Kidney epithelial cell (primary cell): Measurements from ENCODE around the gene KLF2. TPM values are rescaled to one million over a fixed set of nuclear protein-coding genes. Genes with fewer than 3 reads are reported as not detected.

Experiments used
- DNase-seq: peaks from one replicate; pipeline ENCODE4 v3.0.0-alpha.2; 2010; ENCODE audit warnings: low read depth
- H3K27me3 ChIP-seq: 2 replicates; pipeline ENCODE4 v1.6.0; 2011; ENCODE audit warnings: low read length; ENCODE audit not compliant: control insufficient read depth, insufficient read depth
- H3K36me3 ChIP-seq: 2 replicates; pipeline ENCODE4 v1.5.1; 2011; ENCODE audit warnings: low read length; ENCODE audit not compliant: control insufficient read depth, insufficient read depth
- H3K4me3 ChIP-seq: 2 replicates; pipeline ENCODE4 v1.5.1; 2011; ENCODE audit warnings: low read depth, mild to moderate bottlenecking, control low read depth, low read length
- total RNA-seq: library from RNA; depleted of rRNA; stranded (reverse); fragments of >200 nt; gene quantifications from 2 replicates; pipeline ENCODE4 v1.2.3, GENCODE V29; 2015
- TF ChIP-seq, protein P1 (sequence below): IDR thresholded peaks from 2 replicates; pipeline ENCODE4 v1.5.1; 2011; ENCODE audit warnings: mild to moderate bottlenecking, moderate library complexity, low read length, control low read depth, inconsistent platforms; ENCODE audit not compliant: insufficient read depth, poor library complexity, severe bottlenecking

Gene KLF2
- total RNA-seq, 1 donor from 2014 or later, result 0.67 TPM

GRCh38 chr19:16295057-16295456 lies 29.6 kb upstream of the KLF2 start:
- H3K4me3 ChIP-seq, result no peak overlapping the region
- TF ChIP-seq, protein P1, sequence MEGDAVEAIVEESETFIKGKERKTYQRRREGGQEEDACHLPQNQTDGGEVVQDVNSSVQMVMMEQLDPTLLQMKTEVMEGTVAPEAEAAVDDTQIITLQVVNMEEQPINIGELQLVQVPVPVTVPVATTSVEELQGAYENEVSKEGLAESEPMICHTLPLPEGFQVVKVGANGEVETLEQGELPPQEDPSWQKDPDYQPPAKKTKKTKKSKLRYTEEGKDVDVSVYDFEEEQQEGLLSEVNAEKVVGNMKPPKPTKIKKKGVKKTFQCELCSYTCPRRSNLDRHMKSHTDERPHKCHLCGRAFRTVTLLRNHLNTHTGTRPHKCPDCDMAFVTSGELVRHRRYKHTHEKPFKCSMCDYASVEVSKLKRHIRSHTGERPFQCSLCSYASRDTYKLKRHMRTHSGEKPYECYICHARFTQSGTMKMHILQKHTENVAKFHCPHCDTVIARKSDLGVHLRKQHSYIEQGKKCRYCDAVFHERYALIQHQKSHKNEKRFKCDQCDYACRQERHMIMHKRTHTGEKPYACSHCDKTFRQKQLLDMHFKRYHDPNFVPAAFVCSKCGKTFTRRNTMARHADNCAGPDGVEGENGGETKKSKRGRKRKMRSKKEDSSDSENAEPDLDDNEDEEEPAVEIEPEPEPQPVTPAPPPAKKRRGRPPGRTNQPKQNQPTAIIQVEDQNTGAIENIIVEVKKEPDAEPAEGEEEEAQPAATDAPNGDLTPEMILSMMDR, result no peak
- no peak for DNase-seq
- no peaks in the 10 kb centered on the region for H3K27me3 ChIP-seq
- no peaks in the 10 kb centered on the region for H3K36me3 ChIP-seq

DNA sequence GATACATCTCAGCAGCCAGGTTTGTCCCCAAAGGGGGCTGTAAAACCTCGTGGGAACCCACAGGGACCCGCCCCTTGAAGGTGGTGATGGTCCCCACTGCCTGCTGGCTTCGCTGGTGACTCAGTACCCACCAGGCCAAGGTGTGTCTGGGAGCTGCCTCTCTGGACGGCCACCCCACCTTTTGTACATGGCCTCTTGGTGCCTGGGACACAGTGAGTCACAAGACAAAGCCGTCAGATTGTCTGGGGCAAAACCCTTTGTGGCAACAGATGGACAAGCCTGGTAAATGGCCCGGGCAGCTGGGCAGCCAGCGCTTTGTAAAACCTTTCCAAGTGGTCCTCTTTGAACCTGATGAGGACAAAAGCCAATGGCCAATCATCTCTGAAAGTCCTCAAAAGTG lies 27.9 kb upstream of the KLF2 start:
- no peak overlapping the region for H3K4me3 ChIP-seq
- TF ChIP-seq, protein P1, result no peak
- no peaks in the 10 kb centered on the region for H3K27me3 ChIP-seq
- H3K36me3 ChIP-seq, result no peaks in the 10 kb centered on the region
- no peak for DNase-seq

GRCh38 chr19:16297575-16298178 lies 26.9 kb upstream of the KLF2 start:
- no peaks in the 10 kb centered on the region for H3K27me3 ChIP-seq
- no peaks in the 10 kb centered on the region for H3K36me3 ChIP-seq
- DNase-seq, result no peak
- TF ChIP-seq, protein P1, result no peak
- H3K4me3 ChIP-seq, result no peak overlapping the region

- Histone ChIP-seq H3K36me3 (no peaks in the 10 kb centered on the region), H3K4me3 (no peak overlapping the region), H3K27me3 (no peaks in the 10 kb centered on the region)
- TF ChIP-seq, protein P1, result no peak
- DNase-seq, result no peak
These were observed 26.3 kb upstream of the KLF2 start for GRCh38 chr19:16298334-16298733.

DNA sequence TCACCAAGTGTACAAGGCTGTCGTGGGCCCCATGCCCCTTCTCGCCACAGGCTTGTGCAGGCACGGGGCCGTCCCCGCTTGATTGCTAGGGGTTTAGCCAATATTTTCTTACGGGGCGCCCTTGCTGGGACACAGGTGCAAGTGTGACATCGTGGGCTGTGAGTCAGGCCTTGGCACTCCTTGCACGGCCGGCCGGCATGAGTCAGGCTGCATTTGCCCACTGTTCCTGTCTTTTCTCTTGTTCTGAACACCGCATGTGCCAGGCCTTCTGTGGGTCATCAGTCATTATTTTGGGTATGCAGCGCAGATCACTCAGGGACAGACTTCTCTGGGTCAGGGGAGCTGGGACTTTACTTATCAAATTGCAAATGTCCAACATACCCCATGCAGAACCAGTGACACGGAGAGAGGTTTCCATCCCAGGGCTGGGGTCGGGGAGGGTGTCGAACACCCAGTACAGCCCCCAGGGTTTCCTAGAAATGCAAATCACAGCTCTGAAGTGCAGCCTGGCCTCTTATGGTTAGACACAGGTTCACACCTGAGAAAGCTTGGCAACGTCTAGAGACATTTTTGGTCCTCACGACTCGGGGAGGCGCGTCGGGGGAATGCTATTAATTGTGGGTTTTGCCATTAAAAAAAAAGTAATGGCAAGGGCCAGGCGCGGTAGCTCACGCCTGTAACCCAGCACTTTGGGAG lies 22.5 kb upstream of the KLF2 start:
- TF ChIP-seq, protein P1, result no peak
- no peaks in the 10 kb centered on the region for H3K27me3 ChIP-seq
- peak; percentile 78 for DNase-seq
- H3K36me3 ChIP-seq, result no peaks in the 10 kb centered on the region
- H3K4me3 ChIP-seq, result no peak overlapping the region
